Glomerular visceral epithelial cell (primary cell): ENCODE measurements around the gene USP22.

Source experiments
- DNase-seq: peaks from one replicate; pipeline ENCODE4 v3.0.0-alpha.2; 2016; ENCODE audit errors: extremely low spot score

USP22 gene

DNA sequence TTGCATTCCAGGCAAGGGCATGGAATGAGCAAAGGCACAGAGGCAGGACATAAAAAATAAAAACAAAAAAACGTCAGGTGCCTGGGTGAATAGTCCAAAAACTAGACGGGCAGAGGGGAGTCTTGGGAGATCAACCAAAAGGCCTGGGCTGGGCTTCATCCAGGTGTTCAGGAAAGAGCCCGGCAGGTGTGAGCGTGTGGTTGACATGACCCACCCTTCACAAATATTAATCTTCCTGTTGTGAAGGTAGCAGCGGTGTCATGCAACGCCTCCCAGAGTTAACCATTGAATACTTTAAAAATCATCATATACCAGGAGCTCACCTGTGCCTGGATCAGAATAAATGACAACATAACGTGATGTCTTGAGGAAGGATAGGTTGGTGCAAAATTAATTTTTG is 90.6 kb downstream of the USP22 start:
- DNase-seq, result no peak
